Neuron (in vitro differentiated cells): ENCODE results near the gene PLXNA4.

Experiments used
- H2AFZ ChIP-seq: one replicate; pipeline ENCODE4 v1.6.1; 2013; ENCODE audit warnings: low read depth, mild to moderate bottlenecking, inconsistent platforms, low read length, moderate library complexity
- H3K27me3 ChIP-seq: one replicate; pipeline ENCODE4 v1.6.1; 2013; ENCODE audit warnings: low read length; ENCODE audit not compliant: insufficient read depth
- H3K36me3 ChIP-seq: one replicate; pipeline ENCODE4 v1.6.1; 2013; ENCODE audit warnings: low read length; ENCODE audit not compliant: insufficient read depth
- H3K4me1 ChIP-seq: one replicate; pipeline ENCODE4 v1.6.1; 2013; ENCODE audit warnings: low read length; ENCODE audit not compliant: insufficient read depth
- H3K4me3 ChIP-seq: 2 replicates; pipeline ENCODE4 v1.5.1; 2013; ENCODE audit warnings: mild to moderate bottlenecking, low read length, moderate library complexity
- H3K9me3 ChIP-seq: one replicate; pipeline ENCODE4 v1.6.1; 2013; ENCODE audit warnings: low read length

Gene PLXNA4

DNA sequence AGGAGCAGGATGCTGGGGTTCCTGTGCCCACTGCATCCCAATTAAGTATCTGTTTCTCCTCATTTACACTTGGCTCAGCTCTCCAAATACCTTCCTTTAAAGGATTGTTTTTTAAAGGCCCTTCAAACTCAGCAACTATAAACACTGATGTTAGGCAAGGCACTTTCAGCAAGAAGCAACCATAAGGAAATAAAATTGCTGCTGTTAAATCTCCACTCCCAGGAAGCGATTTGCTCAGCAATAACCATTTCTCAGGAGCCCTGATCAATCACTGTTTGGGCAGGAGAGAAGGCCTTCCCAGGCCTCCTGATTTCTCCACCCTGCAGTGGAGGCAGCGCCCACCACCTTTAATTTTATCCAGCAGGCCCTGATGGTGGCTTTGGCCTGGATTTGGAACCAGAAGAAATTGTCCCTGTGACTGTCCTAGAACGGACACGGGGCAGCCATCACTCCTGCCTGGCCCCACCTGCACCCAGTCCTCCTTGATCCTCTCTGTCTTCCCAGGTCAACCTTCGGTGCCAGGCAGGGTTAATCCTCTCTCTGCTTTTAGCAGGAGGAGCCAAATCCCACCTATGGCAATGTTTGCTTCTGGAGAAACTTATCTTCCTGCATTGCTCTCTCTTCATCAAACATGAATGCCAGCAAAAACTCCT lies 199.8 kb downstream of the PLXNA4 start:
- H3K4me1 ChIP-seq: no peaks in the 10 kb centered on the region
- H3K9me3 ChIP-seq: no peaks in the 10 kb centered on the region
- H3K36me3 ChIP-seq: no peaks in the 10 kb centered on the region
- H2AFZ ChIP-seq: no peak overlapping the region
- no peak overlapping the region for H3K4me3 ChIP-seq
- no peaks in the 10 kb centered on the region for H3K27me3 ChIP-seq

DNA sequence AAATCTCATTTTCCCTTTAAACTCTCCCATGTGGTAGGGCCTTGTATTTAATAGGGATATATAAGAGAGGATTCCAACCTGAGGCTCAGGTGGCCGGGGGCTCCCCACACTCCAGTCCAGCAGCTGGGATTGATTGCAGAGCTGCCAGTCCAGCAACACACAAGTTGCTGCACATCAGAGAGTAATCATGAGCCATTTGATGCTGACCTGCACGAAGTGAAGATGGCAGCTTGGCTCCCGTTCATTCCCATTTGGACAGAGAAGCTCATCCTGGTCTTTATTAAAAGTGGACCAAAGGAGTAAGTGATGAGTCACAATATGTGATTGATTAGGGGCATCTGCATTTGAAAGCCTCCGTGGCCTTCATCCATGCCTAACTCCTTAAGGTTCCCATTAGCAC lies 202.4 kb downstream of the PLXNA4 start:
- Histone ChIP-seq H3K4me1 (no peaks in the 10 kb centered on the region), H3K36me3 (no peaks in the 10 kb centered on the region), H3K9me3 (no peaks in the 10 kb centered on the region), H3K27me3 (no peaks in the 10 kb centered on the region), H2AFZ (no peak overlapping the region), H3K4me3 (no peak overlapping the region)

DNA sequence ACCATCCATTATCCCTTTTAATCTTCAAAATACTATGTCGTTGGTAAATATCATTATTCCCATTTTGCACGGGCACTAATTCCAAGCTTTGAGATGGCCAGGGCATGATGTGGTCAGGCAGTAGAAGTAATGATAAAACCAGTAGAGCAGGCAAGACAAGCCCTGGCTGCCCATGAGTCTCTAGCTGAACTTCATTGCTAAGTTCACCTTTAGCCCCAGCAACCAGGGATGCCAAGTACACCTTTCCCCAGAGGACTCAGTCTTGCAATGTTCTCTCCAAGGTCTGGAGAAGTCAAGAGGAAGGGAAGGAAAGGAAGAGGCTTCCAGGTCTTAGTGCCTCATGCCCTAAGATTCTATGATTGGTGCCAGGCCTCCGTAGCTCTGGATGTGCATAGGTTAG lies 203.2 kb downstream of the PLXNA4 start:
- Histone ChIP-seq H3K9me3 (no peaks in the 10 kb centered on the region), H3K4me3 (no peak overlapping the region), H3K27me3 (no peaks in the 10 kb centered on the region), H2AFZ (no peak overlapping the region), H3K4me1 (no peaks in the 10 kb centered on the region), H3K36me3 (no peaks in the 10 kb centered on the region)

DNA sequence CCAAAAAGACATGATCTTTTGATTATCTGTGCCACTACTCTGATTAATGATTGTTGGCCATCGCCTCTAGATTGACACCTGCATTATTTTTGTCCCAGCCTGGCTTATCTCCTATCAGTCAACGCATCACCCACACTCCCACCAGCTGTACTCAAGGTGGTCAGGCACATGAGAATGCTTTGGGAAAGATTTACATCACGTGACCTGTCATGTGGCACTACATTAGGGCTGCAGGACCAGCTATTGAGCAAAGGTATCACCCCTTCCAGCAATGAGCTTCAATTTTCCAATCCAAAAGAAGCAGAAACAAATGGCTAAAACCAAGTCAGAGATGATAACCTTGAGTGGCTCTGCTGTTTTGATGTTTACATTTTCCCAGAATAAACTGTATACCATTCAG lies 204.3 kb downstream of the PLXNA4 start:
- Histone ChIP-seq H3K4me1 (no peaks in the 10 kb centered on the region), H3K9me3 (no peaks in the 10 kb centered on the region), H3K36me3 (no peaks in the 10 kb centered on the region), H3K27me3 (no peaks in the 10 kb centered on the region), H3K4me3 (no peak overlapping the region), H2AFZ (no peak overlapping the region)

DNA sequence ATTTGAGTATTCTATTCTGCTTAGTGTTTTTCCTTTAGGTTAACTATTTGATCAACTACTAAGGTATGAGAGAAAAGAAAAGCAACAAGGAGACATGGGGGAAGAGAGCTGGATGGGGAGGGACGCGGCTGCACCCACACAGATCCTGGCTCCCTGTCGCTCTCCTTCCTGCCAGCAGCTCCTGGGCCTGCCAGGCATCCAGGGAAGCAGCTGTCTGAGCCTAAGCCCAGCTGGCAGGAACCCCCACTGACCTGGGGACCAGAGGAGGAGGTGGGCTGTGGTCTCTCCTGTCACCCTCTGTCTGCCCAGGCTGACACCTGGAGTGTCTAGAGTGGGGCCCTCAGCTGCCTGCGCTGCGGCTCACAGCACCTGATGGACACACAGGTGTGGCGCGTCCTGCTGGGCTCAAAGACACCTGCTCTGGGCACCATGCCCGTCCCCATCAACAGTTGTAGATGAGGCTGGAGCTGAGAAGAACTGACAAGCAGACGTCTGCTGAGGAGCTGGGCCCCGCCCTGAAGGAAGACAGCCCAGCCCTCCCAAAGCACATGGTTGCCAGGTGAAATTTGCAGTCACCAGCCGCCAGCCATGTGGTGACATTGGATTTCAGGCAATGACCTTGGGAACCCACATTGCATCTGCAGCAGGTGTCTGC lies 207.9 kb downstream of the PLXNA4 start:
- H3K27me3 ChIP-seq: no peaks in the 10 kb centered on the region
- H3K9me3 ChIP-seq: no peaks in the 10 kb centered on the region
- no peaks in the 10 kb centered on the region for H3K4me1 ChIP-seq
- no peak overlapping the region for H3K4me3 ChIP-seq
- no peaks in the 10 kb centered on the region for H3K36me3 ChIP-seq
- H2AFZ ChIP-seq: no peak overlapping the region

DNA sequence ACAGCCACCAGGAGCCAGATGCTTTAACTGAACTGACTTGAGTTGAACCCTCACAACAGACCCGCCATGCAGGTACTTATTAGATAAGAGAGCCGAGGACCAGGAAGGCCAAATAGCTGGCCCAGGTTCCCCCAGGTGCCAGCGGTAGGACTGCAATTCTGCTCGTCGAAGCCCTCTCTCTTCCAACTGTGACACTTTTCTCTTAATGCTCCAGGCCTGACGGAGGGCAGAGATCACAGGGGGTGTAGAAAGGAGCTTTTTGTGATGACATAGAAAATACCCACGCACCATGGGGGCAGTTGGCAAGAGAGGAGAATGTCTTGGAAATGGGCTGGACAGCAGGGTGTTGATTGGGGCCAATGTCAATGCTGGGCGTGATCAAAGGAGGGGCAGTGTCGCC lies 208.5 kb downstream of the PLXNA4 start:
- Histone ChIP-seq H3K36me3 (no peaks in the 10 kb centered on the region), H3K4me3 (no peak overlapping the region), H2AFZ (no peak overlapping the region), H3K4me1 (no peaks in the 10 kb centered on the region), H3K27me3 (no peaks in the 10 kb centered on the region), H3K9me3 (no peaks in the 10 kb centered on the region)

DNA sequence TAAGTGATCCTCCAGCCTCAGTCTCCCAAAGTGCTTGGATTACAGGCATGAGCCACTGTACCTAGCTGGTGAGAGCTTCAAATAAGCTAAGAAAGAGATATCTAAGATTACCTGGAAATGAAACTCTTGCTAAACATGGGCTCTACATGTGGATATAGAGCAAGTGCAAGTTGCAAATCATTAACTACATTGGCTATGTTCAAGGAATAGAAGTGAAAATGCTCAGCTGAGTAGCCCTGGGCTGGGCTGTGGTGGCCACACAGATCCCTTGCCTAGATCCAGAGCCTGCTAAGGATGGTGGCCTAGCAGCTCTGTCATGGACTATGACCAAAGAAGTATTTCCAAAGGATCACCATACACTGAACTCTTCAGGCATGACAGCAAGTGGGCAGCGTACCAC lies 209.3 kb downstream of the PLXNA4 start:
- Histone ChIP-seq H3K4me1 (no peaks in the 10 kb centered on the region), H3K4me3 (no peak overlapping the region), H2AFZ (no peak overlapping the region), H3K27me3 (no peaks in the 10 kb centered on the region), H3K9me3 (no peaks in the 10 kb centered on the region), H3K36me3 (no peaks in the 10 kb centered on the region)

DNA sequence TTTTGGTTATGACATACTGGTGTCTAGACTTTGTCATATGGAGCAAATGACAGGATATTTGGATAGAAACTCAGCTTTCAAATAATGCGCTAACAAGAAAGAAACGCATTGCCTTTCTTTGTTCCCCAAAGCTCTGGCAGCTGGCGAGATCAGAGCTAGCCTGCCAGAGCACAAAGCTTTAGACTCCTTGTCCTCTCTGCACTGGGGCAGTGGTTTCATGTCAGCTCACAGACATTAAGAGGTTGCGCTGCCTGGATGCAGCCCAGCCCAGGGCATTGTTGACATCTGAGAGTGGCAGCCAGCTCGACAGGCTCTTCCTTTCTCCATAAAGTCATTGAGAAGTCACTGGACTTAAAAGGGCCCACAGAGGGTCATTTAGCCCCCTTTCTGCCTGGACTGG lies 212.0 kb downstream of the PLXNA4 start:
- Histone ChIP-seq H3K36me3 (no peaks in the 10 kb centered on the region), H3K4me3 (no peak overlapping the region), H2AFZ (no peak overlapping the region), H3K27me3 (no peaks in the 10 kb centered on the region), H3K4me1 (no peaks in the 10 kb centered on the region), H3K9me3 (no peaks in the 10 kb centered on the region)

DNA sequence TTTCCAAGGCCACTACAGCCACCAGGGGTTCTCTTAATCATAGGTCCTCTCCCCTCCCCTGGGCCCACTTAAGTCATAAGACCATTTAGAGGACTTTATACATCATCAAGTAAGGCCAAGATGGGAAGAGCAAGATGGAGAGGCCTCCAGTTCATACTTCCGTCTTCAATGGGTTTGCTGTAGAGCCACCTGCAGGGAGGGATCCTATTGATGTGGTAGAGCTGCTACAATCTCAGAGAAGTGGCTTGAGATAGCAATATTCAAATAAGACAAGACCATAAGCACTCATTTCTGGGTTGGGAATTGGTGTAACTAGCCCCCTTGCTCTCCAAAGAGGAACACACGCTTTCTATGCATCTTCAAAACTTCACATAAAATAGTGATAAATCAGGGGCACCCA lies 214.2 kb downstream of the PLXNA4 start:
- Histone ChIP-seq H3K27me3 (peaks cover 3% of the 10 kb centered on the region), H3K36me3 (no peaks in the 10 kb centered on the region), H3K9me3 (no peaks in the 10 kb centered on the region), H2AFZ (no peak overlapping the region), H3K4me3 (no peak overlapping the region), H3K4me1 (no peaks in the 10 kb centered on the region)

DNA sequence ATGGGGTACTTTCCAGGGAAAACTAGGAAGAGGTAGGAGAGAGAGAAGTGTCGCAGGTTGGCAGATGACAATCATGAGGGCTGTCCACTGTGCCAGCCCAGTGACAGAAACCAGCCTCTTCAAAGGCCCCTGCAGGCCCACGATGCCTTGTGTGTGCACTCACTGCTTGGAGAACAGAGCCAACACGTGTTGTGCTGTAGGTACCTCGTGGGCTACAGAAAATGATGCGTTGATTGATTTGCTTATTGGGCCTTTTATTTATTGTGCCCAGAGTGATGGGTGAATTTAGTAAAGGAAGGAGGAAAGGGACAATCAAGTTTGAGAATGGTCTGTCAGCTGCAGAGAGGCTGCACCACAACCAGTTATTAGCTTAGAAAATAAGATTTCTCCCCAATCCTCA lies 215.1 kb downstream of the PLXNA4 start:
- Histone ChIP-seq H3K4me3 (no peak overlapping the region), H3K9me3 (no peaks in the 10 kb centered on the region), H3K4me1 (no peaks in the 10 kb centered on the region), H3K27me3 (peaks cover 3% of the 10 kb centered on the region), H3K36me3 (no peaks in the 10 kb centered on the region), H2AFZ (no peak overlapping the region)

DNA sequence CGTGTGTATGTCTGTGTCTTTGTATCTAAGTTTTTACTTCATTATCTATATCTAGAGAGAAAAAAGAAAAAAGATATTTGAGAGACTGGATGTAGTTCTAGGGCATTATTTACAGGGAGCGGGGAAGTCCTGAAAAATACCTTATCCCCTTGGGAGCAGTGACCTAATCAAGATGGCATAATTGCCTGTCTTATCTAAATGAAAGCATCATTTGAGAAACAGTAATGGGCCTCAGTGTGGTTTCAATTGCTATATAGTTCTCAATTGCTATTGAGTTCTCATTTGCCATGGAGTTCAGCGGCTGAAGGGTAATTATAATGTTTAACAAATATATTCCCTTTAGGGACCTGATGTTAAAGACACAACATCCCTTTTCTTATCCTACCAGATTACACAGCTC lies 216.5 kb downstream of the PLXNA4 start:
- H3K27me3 ChIP-seq: peaks cover 3% of the 10 kb centered on the region
- no peak overlapping the region for H3K4me3 ChIP-seq
- H2AFZ ChIP-seq: no peak overlapping the region
- no peaks in the 10 kb centered on the region for H3K4me1 ChIP-seq
- no peaks in the 10 kb centered on the region for H3K9me3 ChIP-seq
- H3K36me3 ChIP-seq: no peaks in the 10 kb centered on the region

DNA sequence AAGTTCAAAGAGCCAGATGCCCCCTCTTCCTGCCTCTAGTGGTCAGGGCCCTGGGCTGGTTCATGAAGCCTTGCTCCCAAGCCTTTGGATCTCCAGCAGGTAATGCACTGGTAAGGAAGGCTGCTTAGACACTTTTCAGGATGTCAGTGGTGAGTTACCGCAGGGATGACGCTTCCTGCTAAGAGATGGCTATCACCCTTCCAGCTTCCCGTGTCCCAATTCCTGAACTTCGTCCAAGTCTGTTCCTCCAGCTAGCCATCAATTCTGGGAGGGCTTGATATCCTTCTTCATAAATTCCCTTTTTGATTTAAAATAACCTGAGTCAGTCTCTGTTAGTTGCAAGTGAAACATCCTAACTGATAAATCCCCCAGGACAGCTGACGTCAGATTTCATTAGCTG lies 221.2 kb downstream of the PLXNA4 start:
- Histone ChIP-seq H3K9me3 (no peaks in the 10 kb centered on the region), H3K36me3 (no peaks in the 10 kb centered on the region), H3K27me3 (peaks cover 3% of the 10 kb centered on the region), H3K4me3 (no peak overlapping the region), H3K4me1 (no peaks in the 10 kb centered on the region), H2AFZ (no peak overlapping the region)

DNA sequence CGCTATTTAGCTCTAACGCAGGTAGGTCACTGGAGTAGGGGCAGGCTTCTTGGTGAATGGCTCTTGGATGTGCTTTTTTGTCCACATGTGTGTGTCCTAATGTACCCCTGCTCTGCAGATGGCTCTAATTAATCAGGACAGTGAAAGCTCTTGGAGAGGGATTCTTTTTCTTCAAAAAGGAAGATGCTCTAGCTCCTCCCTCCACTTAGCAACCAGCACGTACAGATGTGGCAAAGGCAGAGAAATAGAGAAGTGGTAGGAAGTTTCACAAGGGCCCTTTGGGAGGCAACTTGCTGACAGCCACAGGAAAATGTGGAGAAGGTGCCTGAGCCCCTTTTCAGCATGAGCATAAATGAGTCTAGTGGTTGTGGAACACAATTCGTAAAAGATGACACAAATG lies 221.7 kb downstream of the PLXNA4 start:
- Histone ChIP-seq H2AFZ (no peak overlapping the region), H3K4me1 (no peaks in the 10 kb centered on the region), H3K9me3 (no peaks in the 10 kb centered on the region), H3K4me3 (no peak overlapping the region), H3K27me3 (peaks cover 3% of the 10 kb centered on the region), H3K36me3 (no peaks in the 10 kb centered on the region)

DNA sequence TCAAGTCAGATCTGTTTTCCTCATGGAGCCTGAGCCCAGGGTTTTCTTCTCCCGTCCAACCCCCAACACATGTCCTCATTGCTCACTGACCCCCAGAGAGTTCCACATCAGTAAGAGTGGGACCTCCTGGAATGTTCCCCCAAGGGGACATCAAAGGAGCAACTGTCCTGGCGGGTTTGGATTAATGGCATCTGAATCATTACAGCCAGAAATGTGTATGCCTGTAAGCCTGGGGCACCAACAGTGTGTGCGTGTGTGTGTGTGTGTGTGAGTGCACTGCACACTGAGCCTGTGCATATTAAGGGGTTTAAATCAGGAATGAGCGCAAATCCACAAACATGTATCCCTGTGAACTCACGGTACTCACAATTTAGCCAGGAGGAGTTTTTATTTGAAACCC lies 222.3 kb downstream of the PLXNA4 start:
- Histone ChIP-seq H3K36me3 (no peaks in the 10 kb centered on the region), H3K4me1 (no peaks in the 10 kb centered on the region), H3K4me3 (no peak overlapping the region), H3K9me3 (no peaks in the 10 kb centered on the region), H2AFZ (no peak overlapping the region), H3K27me3 (peaks cover 3% of the 10 kb centered on the region)
